ENCODE data around the gene UBA1.
A peak's percentile ranks its signal among the peaks of the same experiment; 100 is the strongest.
"Not testable (repeated sequence)": the region's sequence is repeated elsewhere in the genome, so short reads cannot be mapped to it uniquely, and the experiment has no call there.

UBA1 gene

GRCh38 chrX:47229427-47229826 is 35.8 kb downstream of the UBA1 start:
- no peak for DNase-seq (ENCODE audit: low read depth in 2 of 2)

- no peak for DNase-seq (ENCODE audit: low read depth in 2 of 2)
Observed at GRCh38 chrX:47230136-47230868, 36.7 kb downstream of the UBA1 start.

GRCh38 chrX:47231167-47231566 is 37.5 kb downstream of the UBA1 start:
- no peak for DNase-seq (ENCODE audit: low read depth in 2 of 2)

GRCh38 chrX:47232197-47232802 is 38.7 kb downstream of the UBA1 start:
- DNase-seq (ENCODE audit: low read depth in 2 of 2), result no peak

DNA sequence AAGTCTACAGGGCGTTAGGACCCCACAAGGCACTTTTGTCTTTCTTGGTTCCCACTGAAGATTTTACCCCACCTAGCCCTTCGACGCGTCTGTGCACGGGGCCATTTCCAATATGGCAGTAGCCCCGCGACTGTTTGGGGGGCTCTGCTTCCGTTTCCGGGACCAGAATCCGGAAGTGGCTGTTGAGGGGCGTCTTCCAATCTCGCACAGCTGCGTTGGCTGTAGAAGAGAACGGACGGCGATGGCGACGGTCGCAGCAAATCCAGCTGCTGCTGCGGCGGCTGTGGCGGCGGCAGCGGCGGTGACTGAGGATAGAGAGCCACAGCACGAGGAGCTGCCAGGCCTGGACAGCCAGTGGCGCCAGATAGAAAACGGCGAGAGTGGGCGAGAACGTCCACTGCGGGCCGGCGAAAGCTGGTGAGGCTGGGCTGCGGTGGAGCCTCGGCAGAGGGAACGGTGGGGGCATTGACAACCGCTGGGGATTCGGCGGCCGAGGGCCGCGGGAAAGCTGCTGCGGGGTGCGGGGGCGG is 39.2 kb downstream of the UBA1 start, which contains the start of gene USP11:
TSS of gene USP11 (plus strand) at position 207 of the 530 bp plus-strand sequence. CDS start at position 242, 35 bp downstream.
- DNase-seq (ENCODE audit: low read depth in 2 of 2), result no peak

DNA sequence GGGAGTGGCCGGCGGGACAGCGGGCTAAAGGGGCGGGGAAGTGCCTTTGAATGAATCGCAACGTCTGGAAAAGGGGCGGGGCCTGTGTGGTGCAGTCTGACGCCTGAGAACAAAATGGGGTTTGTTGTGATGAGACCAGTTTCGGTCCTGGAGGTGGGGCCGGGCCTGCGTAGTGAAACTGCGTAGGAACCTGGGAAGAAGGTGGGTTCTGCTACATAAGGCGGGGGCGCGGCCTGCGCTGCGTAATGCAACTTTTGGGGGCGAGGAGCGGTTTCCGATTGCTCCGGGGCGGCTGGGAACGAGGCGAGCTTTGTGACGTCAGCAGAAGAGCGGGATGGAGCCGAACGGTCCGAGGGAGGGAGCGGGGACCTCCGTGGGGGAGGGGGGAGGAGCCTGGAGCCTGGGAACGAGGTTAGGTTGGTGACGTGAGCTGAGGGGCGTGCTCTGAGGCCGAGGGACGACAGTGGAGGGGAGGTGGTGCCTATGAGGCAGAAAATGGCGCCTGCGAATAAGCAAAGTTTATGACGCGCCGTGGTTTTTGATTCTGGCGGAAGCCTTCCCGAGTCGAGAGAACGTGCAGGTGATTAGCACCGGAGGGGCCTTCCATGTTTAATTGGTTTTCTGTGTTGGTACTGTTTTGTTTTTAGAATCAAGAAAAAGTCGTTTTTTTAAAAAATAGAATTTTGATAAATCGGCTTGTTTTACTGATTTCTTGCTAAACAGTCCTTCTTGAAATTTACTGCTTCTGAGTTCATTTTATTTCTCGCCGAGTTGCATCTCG is 39.9 kb downstream of the UBA1 start:
- peak; percentile 80 to 85 for DNase-seq (ENCODE audit: low read depth in 2 of 2)

- DNase-seq (ENCODE audit: low read depth in 2 of 2), result no peak
Observed at GRCh38 chrX:47234583-47234982, 41.0 kb downstream of the UBA1 start.

DNA sequence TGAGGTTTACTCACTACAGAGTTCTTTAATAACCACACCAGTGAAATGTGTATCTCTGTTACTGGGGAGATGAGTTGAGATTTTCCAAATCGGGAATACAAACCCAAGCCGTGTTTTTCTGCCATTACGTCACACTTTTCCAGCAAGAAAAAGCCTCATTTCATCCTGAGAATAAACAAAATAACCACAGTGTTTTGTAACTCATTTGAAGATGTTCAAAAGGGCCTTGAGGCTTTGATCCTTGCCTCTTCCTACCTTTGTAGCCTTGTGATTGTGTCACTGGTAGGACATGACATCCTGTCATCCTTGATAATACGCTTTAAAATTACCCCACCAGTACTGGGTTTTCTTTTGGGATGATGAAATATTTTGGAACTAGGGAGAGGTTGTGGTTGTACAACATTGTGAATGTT is 42.1 kb downstream of the UBA1 start:
- DNase-seq (ENCODE audit: low read depth in 2 of 2), result no peak

DNA sequence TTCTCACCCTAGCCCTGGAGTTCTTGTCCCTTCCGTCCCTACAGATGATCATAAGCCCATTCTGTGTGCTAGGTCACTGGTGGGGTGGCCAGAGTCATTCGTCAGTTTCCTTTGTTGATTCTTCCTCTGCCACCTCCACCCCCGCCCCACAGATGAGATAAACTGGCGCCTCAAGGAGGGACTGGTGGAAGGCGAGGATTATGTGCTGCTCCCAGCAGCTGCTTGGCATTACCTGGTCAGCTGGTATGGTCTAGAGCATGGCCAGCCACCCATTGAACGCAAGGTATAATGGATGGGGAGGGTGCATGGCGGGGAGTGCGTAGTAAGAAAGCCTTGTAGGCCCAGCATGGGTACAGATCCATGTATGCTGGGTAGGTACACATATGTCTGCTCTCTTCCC is 45.6 kb downstream of the UBA1 start:
- DNase-seq (ENCODE audit: low read depth in 2 of 2), result no peak

- DNase-seq (ENCODE audit: low read depth in 2 of 2), result no peak
Observed at GRCh38 chrX:47239898-47240545, 46.4 kb downstream of the UBA1 start.

- DNase-seq (ENCODE audit: low read depth in 2 of 2), result no peak
Observed at GRCh38 chrX:47240619-47241018, 47.0 kb downstream of the UBA1 start.

DNA sequence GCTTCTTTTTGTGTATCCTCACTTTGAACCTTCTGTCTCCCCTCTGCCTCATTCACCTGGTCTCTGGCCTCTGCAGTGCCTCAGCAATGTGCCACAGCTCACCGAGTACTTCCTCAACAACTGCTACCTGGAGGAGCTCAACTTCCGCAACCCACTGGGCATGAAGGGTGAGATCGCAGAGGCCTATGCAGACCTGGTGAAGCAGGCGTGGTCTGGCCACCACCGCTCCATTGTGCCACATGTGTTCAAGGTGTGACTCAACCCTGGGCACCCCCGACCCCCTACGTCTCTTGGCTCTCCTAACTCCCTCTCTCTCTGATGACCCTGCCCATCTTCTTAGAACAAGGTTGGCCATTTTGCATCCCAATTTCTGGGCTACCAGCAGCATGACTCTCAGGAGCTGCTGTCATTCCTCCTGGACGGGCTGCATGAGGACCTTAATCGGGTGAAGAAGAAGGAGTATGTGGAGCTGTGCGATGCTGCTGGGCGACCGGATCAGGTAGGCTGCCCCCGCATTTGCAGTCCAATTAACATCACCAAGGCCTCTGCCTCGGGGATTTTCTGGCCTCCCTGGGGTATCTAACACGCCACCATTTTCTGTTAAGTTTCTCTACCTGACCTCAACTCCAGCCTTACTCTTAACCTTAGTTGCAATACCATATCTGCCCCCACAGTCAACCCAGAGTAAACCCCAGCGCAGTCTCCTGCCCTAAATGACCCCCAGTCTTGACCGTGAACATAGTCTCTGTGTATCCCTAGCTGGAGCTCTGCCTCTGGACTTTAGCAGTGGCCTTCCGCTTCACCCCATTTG is 47.8 kb downstream of the UBA1 start:
- DNase-seq (ENCODE audit: low read depth in 2 of 2), result no peak

- DNase-seq (ENCODE audit: low read depth in 2 of 2), result no peak
Observed at GRCh38 chrX:47242321-47242720, 48.7 kb downstream of the UBA1 start.

DNA sequence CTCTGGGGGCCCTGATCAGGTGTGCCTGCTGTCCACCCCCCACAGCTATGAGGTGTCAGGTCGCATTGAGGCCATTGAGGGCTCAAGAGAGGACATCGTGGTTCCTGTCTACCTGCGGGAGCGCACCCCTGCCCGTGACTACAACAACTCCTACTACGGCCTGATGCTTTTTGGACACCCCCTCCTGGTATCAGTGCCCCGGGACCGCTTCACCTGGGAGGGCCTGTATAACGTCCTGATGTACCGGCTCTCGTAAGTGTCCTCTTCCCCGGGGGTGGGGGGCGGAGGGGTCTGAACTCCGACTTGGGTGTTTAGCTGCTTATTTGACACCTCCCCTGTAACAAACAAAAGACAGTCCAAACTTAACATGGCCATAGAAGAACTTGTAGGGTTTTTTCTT is 49.7 kb downstream of the UBA1 start:
- DNase-seq (ENCODE audit: low read depth in 2 of 2), result no peak

DNA sequence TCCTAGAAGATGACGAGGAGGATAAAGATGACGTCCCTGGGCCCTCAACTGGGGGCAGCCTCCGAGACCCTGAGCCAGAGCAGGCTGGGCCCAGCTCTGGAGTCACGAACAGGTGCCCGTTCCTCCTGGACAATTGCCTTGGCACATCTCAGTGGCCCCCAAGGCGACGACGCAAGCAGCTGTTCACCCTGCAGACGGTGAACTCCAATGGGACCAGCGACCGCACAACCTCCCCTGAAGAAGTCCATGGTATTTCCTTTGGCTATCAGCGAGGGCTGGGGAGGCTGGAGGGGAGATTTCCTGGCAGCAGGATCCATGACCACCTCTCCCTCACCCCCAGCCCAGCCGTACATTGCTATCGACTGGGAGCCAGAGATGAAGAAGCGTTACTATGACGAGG is 51.0 kb downstream of the UBA1 start:
- DNase-seq (ENCODE audit: low read depth in 2 of 2), result no peak

DNA sequence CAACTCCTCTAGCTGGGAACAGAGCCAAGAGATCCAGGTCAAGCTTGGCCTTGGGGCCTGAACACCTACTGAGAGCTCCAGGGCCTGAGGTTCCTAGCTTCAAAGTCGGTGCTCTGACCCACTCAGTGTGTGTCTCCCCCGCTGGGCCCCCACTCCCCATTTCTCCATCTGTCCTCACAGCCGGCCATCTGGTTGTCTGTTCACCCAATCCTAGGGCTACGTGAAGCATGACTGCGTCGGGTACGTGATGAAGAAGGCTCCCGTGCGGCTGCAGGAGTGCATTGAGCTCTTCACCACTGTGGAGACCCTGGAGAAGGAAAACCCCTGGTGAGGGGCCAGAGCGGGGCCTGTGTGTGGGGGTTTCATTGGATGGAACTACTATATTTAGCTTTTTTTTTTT is 51.5 kb downstream of the UBA1 start:
- no peak for DNase-seq (ENCODE audit: low read depth in 2 of 2)

- DNase-seq (ENCODE audit: low read depth in 2 of 2), result no peak
Observed at GRCh38 chrX:47247206-47247998, 53.8 kb downstream of the UBA1 start.

DNA sequence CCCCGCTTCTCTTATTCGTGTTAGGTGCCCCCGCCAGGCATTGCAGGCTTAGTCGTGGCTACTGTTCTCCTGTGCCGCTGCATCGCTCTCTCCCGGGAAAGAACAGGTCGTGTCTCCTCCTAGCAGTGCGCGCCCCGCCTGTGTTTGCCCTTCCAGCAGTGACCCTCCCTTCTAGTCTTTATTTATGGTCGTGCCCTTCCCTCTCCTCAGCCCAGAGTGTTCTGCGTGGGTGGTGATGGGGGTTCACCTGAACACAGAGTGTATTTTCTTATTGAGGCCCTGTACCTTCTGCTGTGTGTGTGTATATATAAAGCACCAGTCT is 54.3 kb downstream of the UBA1 start:
- no peak for DNase-seq (ENCODE audit: low read depth in 2 of 2)

DNA sequence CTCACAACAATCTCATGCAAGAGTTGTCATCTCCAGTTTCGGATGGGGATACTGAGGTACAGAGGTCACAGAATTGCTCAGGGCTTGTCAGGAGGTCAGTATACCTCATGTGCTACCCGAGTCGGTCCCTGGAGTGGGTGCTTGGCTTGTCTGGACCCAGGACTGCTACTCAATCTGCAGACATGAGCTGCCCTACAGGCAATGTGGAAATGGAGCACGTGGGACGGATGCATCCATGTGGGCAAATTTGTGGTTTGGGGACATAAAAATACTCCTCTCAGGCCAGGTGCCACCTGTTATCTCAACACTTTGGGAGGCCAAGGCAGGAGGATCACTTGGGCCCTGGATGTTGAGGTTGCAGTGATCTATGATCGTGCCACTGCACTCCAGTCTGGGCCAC is 54.9 kb downstream of the UBA1 start:
- no peak for DNase-seq (ENCODE audit: low read depth in 2 of 2)

- no peak for DNase-seq (ENCODE audit: low read depth in 2 of 2)
Observed at GRCh38 chrX:47250017-47250347, 56.4 kb downstream of the UBA1 start.

DNA sequence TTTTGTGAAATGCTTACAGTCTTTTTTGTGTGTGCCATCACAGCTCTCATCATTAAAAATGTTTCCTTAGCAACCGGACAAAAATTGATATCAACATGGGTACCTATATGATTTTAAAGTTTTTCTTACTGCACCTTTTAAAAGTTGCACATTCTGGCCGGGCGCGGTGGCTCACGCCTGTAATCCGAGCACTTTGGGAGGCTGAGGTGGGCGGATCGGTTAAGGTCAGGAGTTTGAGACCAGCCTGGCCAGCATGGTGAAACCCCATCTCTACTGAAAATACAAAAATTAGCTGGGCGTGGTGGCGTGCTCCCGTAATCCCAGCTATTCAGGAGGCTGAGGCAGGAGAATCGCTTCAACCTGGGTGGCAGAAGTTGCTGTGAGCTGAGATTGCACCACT is 64.0 kb downstream of the UBA1 start:
- DNase-seq (ENCODE audit: low read depth in 2 of 2), result not testable (repeated sequence)
